Measurements from ENCODE around the gene NUMB. TPM values are rescaled to one million over a fixed set of nuclear protein-coding genes. Genes with fewer than 3 reads are reported as not detected.

NUMB gene
- total and polyA plus RNA-seq, 2 of the 4 experiments (the other 2 are of a cell fraction), result 45.9 to 114 TPM

- TF ChIP-seq SMC3 (IDR thresholded peaks at IDR 0.05; ENCODE audit: low read depth, low read length), result no peak
Observed at GRCh38 chr14:73234586-73235394, 223.6 kb downstream of the NUMB start (continued).

GRCh38 chr14:73234029-73234428 is 224.3 kb downstream of the NUMB start:
- ATAC-seq (ENCODE audit: low read depth) (no peak), DNase-seq (no peak)
- peaks cover 20% of the 10 kb centered on the region for H3K4me1 ChIP-seq (ENCODE audit: control insufficient read depth, insufficient read depth, low read length)
- POLR2A ChIA-PET (ENCODE audit: unreplicated experiment), result no interaction called here
- H2BK15ac ChIP-seq (ENCODE audit: low read depth, low read length), result no peak overlapping the region
- H3K9me3 ChIP-seq (ENCODE audit: control insufficient read depth, insufficient read depth, low read length), result no peaks in the 10 kb centered on the region
- no peak overlapping the region for H2BK20ac ChIP-seq (ENCODE audit: low read depth, low read length)
- WGBS, 2 experiments (ENCODE audit: extremely low coverage in 2 of 2, insufficient read length in 1 of 2), result no CpG with 5 or more reads among the region's 5 CpGs
- dilution Hi-C loops (cut with HindIII; ENCODE audit: low sequenced_read_pairs, unreplicated experiment) (no loop called here), intact Hi-C loops (cut with micrococcal nuclease) (no loop called here), in situ Hi-C loops (cut with MboI; ENCODE audit: low sequenced_read_pairs) (no loop called here)
- H3K18ac ChIP-seq (ENCODE audit: low read depth, low read length), result no peak overlapping the region
- H3K14ac ChIP-seq (replicated peaks; ENCODE audit: low read depth, low read length), result no peak overlapping the region
- H4K8ac ChIP-seq (ENCODE audit: low read depth in 2 of 2, low read length in 2 of 2), result no peak overlapping the region
- no peak overlapping the region for H3K4me3 ChIP-seq (ENCODE audit: insufficient read depth, low read depth, low read length)
- no peak overlapping the region for H4K91ac ChIP-seq (ENCODE audit: insufficient read depth, low read depth, low read length)
- no peak overlapping the region for H3K9ac ChIP-seq (ENCODE audit: low read depth, low read length)
- peaks cover 45% of the 10 kb centered on the region for H3K27me3 ChIP-seq (ENCODE audit: control insufficient read depth, insufficient read depth, low read length)
- no peak overlapping the region for H3K4me2 ChIP-seq (ENCODE audit: low read depth, low read length)
- CTCF ChIA-PET, result interaction anchor here (0.6 kb wide), 1 partner anchor 30 kb away, joined by 3 read pairs; no protein-coding TSS in a partner anchor
- H2BK5ac ChIP-seq (ENCODE audit: low read depth, low read length, poor library complexity, severe bottlenecking), result no peak overlapping the region
- BruUV-seq (replicated peaks), result no TSS peak
- H3K23ac ChIP-seq (ENCODE audit: low read depth, low read length), result no peak overlapping the region
- no peaks in the 10 kb centered on the region for H3K36me3 ChIP-seq (ENCODE audit: control insufficient read depth, insufficient read depth, low read length)
- peaks cover 9% of the 10 kb centered on the region for H3K9me1 ChIP-seq (ENCODE audit: insufficient read depth, low read length)
- no peak overlapping the region for H3K4ac ChIP-seq (ENCODE audit: low read depth, low read length)
- H3K79me1 ChIP-seq (ENCODE audit: low read depth in 1 of 2, low read length in 2 of 2), result 0 out of 4 replicates have a peak, but pooled peaks cover 0 to 4% of the 10 kb centered on the region in 2 experiments
- TF ChIP-seq RFX5 (IDR thresholded peaks at IDR 0.05; ENCODE audit: low read depth, low read length), result no peak
- no peak for TF ChIP-seq USF2 (IDR thresholded peaks at IDR 0.05; ENCODE audit: low read depth, low read length)
- no peak for TF ChIP-seq NFE2L2 (IDR thresholded peaks at IDR 0.05; ENCODE audit: low read depth, low read length)
- no peak for TF ChIP-seq SMC3 (IDR thresholded peaks at IDR 0.05; ENCODE audit: low read depth, low read length)
- H3K27ac ChIP-seq (ENCODE audit: insufficient read depth, low read length), result no peak overlapping the region
- no peak overlapping the region for H4K5ac ChIP-seq (ENCODE audit: low read depth, low read length)
- no peak overlapping the region for H2AK9ac ChIP-seq (replicated peaks; ENCODE audit: low read depth, low read length, poor library complexity)
- no peak overlapping the region for H2AK5ac ChIP-seq (ENCODE audit: low read depth, low read length)
- no peak overlapping the region for H2AFZ ChIP-seq (replicated peaks; ENCODE audit: low read length, poor library complexity)
- no peak overlapping the region for H3K56ac ChIP-seq (ENCODE audit: extremely low read depth, insufficient read depth, low read length)
- H4K20me1 ChIP-seq (ENCODE audit: insufficient read depth, low read length), result peaks cover 3% of the 10 kb centered on the region; the same call in 1 of the 2 replicates
- no peak overlapping the region for H2BK120ac ChIP-seq (ENCODE audit: low read depth, low read length)

All from IMR-90 (cell line).